NT2/D1 (cell line): ENCODE results near the gene MEIOB.

ENCODE experiments used
- SUZ12 ChIP-seq: IDR thresholded peaks from 2 replicates; pipeline ENCODE4 v1.6.1; 2011; ENCODE audit not compliant: insufficient read length, insufficient read depth; ENCODE audit errors: extremely low read depth
- YY1 ChIP-seq: IDR thresholded peaks from 2 replicates; pipeline ENCODE4 v1.6.1; 2011; ENCODE audit not compliant: insufficient read length, insufficient read depth

GRCh38 chr16:1919327-1919998, 47.5 kb upstream of the MEIOB start:
- TF ChIP-seq SUZ12 (no peak), YY1 (no peak)
